ENCODE measurements around the gene GDF11. TPM values are rescaled to one million over a fixed set of nuclear protein-coding genes. Genes with fewer than 3 reads are reported as not detected.

The GDF11 gene
- total RNA-seq, 1 experiment from 2014 or later = 31.8 TPM

DNA sequence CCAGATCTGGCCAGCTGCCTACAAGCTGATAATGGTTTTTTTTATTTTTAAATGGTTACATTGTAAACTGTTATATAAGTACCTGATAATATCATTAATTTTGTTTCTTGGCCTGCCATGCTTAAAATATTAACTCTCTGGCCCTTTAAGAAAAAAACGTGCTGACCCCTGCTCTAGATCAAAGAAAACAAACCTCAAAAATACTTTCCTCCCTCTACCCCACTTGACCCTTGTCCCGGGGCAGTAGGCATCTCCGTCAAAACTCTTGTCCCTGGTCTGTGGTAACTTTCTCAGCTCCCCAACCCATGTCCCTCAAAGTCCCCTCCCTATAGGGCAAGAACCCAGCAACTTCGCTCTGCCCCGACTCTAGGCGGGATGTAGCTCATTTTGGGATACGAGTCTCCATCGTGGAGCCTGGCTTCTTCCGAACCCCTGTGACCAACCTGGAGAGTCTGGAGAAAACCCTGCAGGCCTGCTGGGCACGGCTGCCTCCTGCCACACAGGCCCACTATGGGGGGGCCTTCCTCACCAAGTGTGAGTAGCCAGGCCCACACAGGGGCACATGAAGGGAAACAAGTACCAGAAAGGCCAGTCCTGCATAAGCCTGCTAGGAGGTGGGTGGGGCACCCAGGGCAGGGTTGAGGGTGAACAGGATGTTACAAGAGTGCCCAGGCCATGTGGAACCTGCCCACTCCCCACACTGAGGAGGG is 19.3 kb upstream of the GDF11 start:
- no peak overlapping the region for H3K27ac ChIP-seq (ENCODE audit: insufficient read length, low read depth, low read length)
- H3K9ac ChIP-seq (ENCODE audit: extremely low read depth, insufficient read length, low read length) = no peak overlapping the region
- H3K4me2 ChIP-seq (ENCODE audit: insufficient read depth, insufficient read length, low read length) = no peak overlapping the region
- WGBS (ENCODE audit: extremely low coverage, insufficient read length, low lambda C conversion rate) = no CpG with 5 or more reads among the region's 10 CpGs
- no peak overlapping the region for H2BK120ac ChIP-seq (ENCODE audit: low read depth, low read length, poor library complexity, severe bottlenecking)
- no peak overlapping the region for H2AFZ ChIP-seq (ENCODE audit: low read length)
- DNase-seq = peak; percentile 28
- TF ChIP-seq, protein P1, sequence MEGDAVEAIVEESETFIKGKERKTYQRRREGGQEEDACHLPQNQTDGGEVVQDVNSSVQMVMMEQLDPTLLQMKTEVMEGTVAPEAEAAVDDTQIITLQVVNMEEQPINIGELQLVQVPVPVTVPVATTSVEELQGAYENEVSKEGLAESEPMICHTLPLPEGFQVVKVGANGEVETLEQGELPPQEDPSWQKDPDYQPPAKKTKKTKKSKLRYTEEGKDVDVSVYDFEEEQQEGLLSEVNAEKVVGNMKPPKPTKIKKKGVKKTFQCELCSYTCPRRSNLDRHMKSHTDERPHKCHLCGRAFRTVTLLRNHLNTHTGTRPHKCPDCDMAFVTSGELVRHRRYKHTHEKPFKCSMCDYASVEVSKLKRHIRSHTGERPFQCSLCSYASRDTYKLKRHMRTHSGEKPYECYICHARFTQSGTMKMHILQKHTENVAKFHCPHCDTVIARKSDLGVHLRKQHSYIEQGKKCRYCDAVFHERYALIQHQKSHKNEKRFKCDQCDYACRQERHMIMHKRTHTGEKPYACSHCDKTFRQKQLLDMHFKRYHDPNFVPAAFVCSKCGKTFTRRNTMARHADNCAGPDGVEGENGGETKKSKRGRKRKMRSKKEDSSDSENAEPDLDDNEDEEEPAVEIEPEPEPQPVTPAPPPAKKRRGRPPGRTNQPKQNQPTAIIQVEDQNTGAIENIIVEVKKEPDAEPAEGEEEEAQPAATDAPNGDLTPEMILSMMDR (conservative IDR thresholded peaks at IDR 0.05) = no peak
- H3K4me1 ChIP-seq (ENCODE audit: insufficient read depth, low read length) = peaks cover 5% of the 10 kb centered on the region; the same call in 1 of the 2 replicates
- H3K23me2 ChIP-seq (ENCODE audit: insufficient read length, low read depth, low read length, poor library complexity, severe bottlenecking) = peaks cover 7% of the 10 kb centered on the region
- no peak overlapping the region for H2BK12ac ChIP-seq (ENCODE audit: insufficient read length, low read depth, low read length)
- H3K79me2 ChIP-seq (ENCODE audit: insufficient read depth, low read length) = peaks cover 7% of the 10 kb centered on the region; the same call in 1 of the 2 replicates
- H3K9me3 Mint-ChIP-seq = no peaks in the 10 kb centered on the region
- no peak overlapping the region for H3K4me3 Mint-ChIP-seq
- no peak overlapping the region for H2AK5ac ChIP-seq (ENCODE audit: insufficient read length, low read length)
- peaks cover 30 to 33% of the 10 kb centered on the region in 2 experiments for H3K4me1 Mint-ChIP-seq
- no peak overlapping the region for H3K4ac ChIP-seq (ENCODE audit: low read depth, low read length)
- no peaks in the 10 kb centered on the region for H3K27me3 Mint-ChIP-seq (ENCODE audit: low read depth)
- H3K27ac Mint-ChIP-seq = peak overlapping the region in 1 of 3 experiments; percentile 81; a peak in 2 of 7 replicates
- H3K14ac ChIP-seq (ENCODE audit: insufficient read depth, low read length) = no peak overlapping the region
- no peak overlapping the region for H4K91ac ChIP-seq (ENCODE audit: insufficient read length, low read depth, low read length)
- no peak overlapping the region for H2BK20ac ChIP-seq (ENCODE audit: low read depth, low read length, poor library complexity, severe bottlenecking)
- no peak overlapping the region for H4K8ac ChIP-seq (replicated peaks; ENCODE audit: insufficient read length, low read depth, low read length)
- H3T11ph ChIP-seq (ENCODE audit: low read length) = no peak overlapping the region
- no peak overlapping the region for H3K23ac ChIP-seq (ENCODE audit: insufficient read length, low read depth, low read length)
- H4K5ac ChIP-seq (ENCODE audit: insufficient read length, low read depth, low read length) = no peak overlapping the region
- H4K20me1 ChIP-seq (ENCODE audit: control insufficient read depth, insufficient read depth, insufficient read length) = no peaks in the 10 kb centered on the region
- H2BK5ac ChIP-seq (ENCODE audit: insufficient read length, low read length) = no peak overlapping the region
- H3K36me3 Mint-ChIP-seq (ENCODE audit: insufficient read depth in 1 of 3, low read depth in 3 of 3) = peaks cover 21 to 54% (median 46%) of the 10 kb centered on the region in 3 experiments; a peak in 6 of 7 replicates
- no peak overlapping the region for H2BK15ac ChIP-seq (ENCODE audit: low read depth, low read length)
- no peaks in the 10 kb centered on the region for H3K9me3 ChIP-seq (ENCODE audit: control insufficient read depth, low read depth, low read length)
- H3K79me1 ChIP-seq (ENCODE audit: insufficient read depth, low read depth, low read length, poor library complexity, severe bottlenecking) = peaks cover 7% of the 10 kb centered on the region
- no peak overlapping the region for H3K18ac ChIP-seq (ENCODE audit: insufficient read length, low read depth, low read length)
- H3K56ac ChIP-seq (ENCODE audit: insufficient read length, low read depth, low read length) = no peak overlapping the region
- no peaks in the 10 kb centered on the region for H3K27me3 ChIP-seq (ENCODE audit: insufficient read depth, low read length)
